H54 (cell line): ENCODE measurements around the gene PPIL6.
A peak's percentile ranks its signal among the peaks of the same experiment; 100 is the strongest.

Source experiments
- DNase-seq: peaks from one replicate; pipeline ENCODE4 v3.0.0; 2011; ENCODE audit warnings: low spot score, mixed read lengths; ENCODE audit not compliant: insufficient read length
- FAIRE-seq: peaks from 3 replicates; lab custom pipeline; 2011; peaks lifted over from hg19 to GRCh38; lab: Jason Lieb, UNC
- POLR2A ChIP-seq: IDR thresholded peaks from 2 replicates; pipeline ENCODE4 v1.6.1; 2011; ENCODE audit warnings: low read depth, mild to moderate bottlenecking, low read length

The PPIL6 gene

GRCh38 chr6:109456710-109457561, 16.5 kb upstream of the PPIL6 start:
- FAIRE-seq (no peak), DNase-seq (no peak)
- no peak for TF ChIP-seq POLR2A

DNA sequence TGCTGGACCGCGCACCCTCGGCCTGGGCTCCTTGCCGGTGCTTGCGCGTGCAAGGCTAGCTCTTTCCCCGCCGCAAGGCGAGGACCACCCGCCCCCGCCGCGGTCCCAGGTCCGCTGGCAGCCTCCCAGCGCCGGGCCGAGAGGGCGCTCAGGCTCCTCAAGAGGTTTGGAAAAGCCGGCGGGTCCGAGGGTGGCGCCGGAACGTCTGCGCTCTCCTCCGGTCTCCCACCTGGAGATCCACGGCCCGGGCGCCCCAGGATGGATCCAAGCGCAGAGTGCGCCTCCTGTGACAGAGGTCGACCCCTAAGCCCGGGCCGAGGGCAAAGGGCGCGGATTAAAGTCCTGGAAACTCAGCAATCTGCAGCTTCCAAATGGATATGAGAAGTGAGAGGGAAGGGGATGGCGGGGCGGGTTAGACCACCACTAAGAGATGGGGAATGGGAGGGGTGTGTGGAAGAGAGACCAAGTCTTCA, 15.7 kb upstream of the PPIL6 start:
- TF ChIP-seq POLR2A, result no peak
- FAIRE-seq (no peak), DNase-seq (no peak)

- DNase-seq (peak; percentile 60), FAIRE-seq (no peak)
- peak; percentile 68 for TF ChIP-seq POLR2A
Observed at GRCh38 chr6:109455437-109456110, 15.1 kb upstream of the PPIL6 start, which contains the start of gene MICAL1. Gene MICAL1, minus strand, starts transcription at chr6:109455772. Its CDS starts 1,576 bp downstream, at chr6:109454196.

GRCh38 chr6:109454496-109455436, 14.3 kb upstream of the PPIL6 start:
- DNase-seq, result no peak
- TF ChIP-seq POLR2A, result no peak
- FAIRE-seq, result no peak

- DNase-seq (no peak), FAIRE-seq (no peak)
- no peak for TF ChIP-seq POLR2A
Observed at GRCh38 chr6:109453594-109454495, 13.4 kb upstream of the PPIL6 start.

DNA sequence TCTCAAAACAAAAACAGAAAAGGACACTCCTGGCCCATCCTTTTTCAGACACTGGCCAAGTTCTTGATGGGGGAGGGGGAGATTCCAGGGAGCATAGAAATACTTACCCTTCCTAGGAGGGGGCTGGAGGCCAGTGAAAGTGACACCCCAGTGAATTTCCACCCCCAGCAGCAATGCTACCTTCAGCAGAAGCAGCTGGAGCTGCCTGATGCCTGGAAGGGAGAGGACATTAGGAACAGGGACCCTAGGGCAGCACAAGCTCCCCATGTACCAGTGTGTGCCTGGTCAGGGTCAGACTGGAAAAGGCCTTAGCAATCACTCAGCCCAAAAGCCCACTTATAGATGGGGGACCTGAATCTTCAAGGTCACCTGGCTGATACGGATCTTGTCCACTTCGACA, 12.7 kb upstream of the PPIL6 start:
- DNase-seq (no peak), FAIRE-seq (no peak)
- no peak for TF ChIP-seq POLR2A

DNA sequence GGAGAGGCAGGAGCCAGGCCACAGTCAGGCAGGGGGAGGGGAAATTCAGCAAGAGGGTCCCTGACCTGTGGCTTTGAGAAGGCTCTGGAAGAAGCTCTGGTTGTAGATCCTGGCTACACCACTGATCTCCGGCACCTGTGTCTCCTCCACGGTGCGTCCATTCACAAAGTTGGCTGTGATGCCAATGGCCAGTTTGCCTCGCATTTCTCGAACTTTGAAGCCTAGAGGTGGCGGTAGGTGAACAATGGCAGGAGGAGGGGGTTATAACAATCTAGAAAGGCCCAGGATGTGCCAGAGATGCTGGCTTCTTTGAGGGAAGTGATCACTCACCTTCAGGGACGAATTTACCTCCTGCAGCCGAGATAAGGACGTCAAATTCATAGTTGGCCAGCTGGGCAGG, 11.8 kb upstream of the PPIL6 start:
- FAIRE-seq (no peak), DNase-seq (no peak)
- no peak for TF ChIP-seq POLR2A

DNA sequence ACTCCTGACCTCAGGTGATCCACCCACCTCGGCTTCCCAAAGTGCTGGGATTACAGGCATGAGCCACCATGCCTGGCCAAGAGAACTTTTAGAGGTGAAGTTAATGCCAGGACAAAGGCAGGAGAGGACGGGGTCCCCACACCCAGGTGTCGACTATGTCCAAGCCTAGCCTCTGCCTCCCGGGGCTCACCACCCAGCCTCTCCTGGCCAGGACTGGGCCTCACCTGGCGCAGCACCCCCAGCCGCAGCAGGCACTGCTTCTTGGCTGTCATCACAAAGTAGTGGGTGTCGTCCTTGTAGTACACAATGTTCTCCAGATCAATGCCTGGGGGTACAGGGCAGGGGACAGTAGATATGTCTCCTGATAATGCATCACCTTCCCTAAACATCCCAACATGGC, 10.9 kb upstream of the PPIL6 start:
- TF ChIP-seq POLR2A, result no peak
- no peak for DNase-seq
- FAIRE-seq, result no peak

DNA sequence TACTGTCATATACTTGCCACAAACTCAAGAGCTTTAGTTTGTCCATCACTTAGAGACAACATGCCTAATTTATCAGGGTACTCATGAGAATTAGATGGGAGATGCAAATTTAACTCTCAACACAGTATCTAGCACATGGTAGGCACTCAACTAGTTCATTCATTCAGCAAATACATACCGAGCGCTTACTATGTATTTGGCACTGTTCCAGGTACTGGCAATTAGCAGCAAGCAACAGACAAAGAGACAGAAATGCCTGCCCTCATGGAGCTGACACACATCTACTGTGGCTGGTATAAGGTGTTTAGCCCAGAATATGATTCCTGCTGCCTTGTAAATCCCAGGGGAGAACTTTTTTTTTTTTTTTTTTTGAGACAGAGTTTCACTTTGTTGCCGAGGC, 10.4 kb upstream of the PPIL6 start:
- no peak for TF ChIP-seq POLR2A
- DNase-seq (no peak), FAIRE-seq (no peak)

DNA sequence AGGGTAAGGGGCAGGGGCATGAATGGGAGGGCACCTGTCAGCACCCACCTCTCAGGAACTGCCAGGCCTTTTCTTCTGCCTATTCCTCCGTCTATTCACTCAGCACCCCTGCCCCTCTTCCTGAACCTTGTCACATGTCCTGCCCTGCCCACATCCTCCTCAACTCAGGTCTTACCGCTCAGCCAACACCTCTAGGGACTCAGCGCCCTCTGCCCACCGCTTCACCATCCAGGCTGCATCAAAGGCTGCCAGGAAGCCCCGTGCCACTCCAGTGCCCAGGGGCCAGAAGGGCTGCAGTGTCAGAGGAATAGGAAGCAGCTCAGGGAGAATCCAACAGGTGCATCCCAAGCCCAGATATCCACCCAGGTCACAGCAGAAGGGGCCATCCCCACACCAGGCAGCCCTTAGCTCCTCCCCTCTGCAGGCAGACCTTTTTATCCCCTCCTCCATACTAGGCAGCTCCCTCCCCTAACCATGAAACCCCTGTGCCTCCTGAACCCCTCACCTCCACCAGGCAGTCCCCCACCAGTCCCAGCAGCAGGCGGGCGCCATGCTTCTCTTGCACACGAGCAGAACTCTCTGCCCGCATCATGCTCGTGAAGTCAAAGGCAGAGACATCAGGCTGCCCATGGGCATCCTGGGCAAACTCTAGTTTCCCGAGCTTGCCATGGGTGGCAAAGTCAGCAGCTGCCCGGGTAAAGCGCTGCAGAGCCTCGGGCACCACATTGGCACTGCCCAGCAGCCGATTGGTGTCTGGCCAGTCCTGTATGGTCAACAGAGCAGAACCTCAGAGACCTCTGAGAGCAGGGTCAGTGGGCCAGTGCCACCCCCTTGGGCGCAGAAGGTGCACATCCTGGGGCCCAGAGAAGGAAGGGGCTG, 9.6 kb upstream of the PPIL6 start:
- DNase-seq (no peak), FAIRE-seq (no peak)
- TF ChIP-seq POLR2A, result no peak

- TF ChIP-seq POLR2A, result no peak
- no peak for DNase-seq
- no peak for FAIRE-seq
Observed at GRCh38 chr6:109449064-109449794, 8.8 kb upstream of the PPIL6 start.
